ENCODE results near the gene ACYP2. TPM values are rescaled to one million over a fixed set of nuclear protein-coding genes. Genes with fewer than 3 reads are reported as not detected.

Gene ACYP2
- total RNA-seq, 1 donor from 2014 or later, result 5.9 TPM

DNA sequence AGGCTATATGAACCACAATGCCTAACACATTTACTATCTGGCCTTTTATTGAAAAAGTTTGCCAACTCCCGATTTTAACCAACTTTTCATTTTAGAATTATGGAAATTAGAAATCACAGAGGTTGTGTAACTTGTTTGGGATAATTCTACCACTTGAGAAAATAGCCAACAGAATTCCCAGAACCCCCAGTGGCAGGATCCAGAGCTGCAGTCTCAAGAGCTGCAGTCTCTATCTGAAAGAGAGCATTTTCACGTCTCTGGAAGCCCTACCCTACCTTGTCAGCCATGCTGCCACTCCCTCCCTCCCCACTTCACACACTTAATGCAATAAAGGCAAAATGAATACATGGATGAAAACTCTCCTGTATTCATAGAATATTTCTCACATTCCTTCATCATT lies 164.0 kb downstream of the ACYP2 start:
- no peak overlapping the region for H3K27ac Mint-ChIP-seq (ENCODE audit: unreplicated experiment)
- H3K4me3 Mint-ChIP-seq, result no peak overlapping the region
- H3K4me1 Mint-ChIP-seq, result no peaks in the 10 kb centered on the region
- H3K36me3 Mint-ChIP-seq (ENCODE audit: low read depth), result no peaks in the 10 kb centered on the region
- no peak for DNase-seq (ENCODE audit: low read depth, low spot score)
- H3K9me3 Mint-ChIP-seq, result peaks cover 3% of the 10 kb centered on the region
- no peaks in the 10 kb centered on the region for H3K27me3 Mint-ChIP-seq (ENCODE audit: low read depth)
- TF ChIP-seq, protein P1, sequence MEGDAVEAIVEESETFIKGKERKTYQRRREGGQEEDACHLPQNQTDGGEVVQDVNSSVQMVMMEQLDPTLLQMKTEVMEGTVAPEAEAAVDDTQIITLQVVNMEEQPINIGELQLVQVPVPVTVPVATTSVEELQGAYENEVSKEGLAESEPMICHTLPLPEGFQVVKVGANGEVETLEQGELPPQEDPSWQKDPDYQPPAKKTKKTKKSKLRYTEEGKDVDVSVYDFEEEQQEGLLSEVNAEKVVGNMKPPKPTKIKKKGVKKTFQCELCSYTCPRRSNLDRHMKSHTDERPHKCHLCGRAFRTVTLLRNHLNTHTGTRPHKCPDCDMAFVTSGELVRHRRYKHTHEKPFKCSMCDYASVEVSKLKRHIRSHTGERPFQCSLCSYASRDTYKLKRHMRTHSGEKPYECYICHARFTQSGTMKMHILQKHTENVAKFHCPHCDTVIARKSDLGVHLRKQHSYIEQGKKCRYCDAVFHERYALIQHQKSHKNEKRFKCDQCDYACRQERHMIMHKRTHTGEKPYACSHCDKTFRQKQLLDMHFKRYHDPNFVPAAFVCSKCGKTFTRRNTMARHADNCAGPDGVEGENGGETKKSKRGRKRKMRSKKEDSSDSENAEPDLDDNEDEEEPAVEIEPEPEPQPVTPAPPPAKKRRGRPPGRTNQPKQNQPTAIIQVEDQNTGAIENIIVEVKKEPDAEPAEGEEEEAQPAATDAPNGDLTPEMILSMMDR (conservative IDR thresholded peaks at IDR 0.05), result peak; percentile 34

DNA sequence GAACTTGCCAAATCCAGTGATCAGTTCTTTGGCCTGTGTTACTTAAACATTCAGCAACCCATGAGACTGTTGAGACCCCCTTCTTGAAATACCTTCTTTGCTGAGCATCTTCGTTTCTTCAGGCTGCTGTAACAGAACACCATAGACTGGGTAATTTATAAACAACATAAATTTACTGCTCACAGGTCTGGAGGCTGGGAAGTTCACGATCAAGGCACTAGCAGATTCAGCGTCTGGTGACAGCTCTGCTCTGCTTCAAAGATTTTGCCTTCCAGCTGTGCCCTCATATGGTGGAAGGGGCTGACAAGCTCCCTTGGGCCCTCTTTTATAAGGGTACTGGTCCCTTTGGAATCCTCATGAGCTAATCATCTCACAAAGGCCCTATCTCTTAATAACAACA lies 169.4 kb downstream of the ACYP2 start:
- peaks cover 2% of the 10 kb centered on the region for H3K9me3 Mint-ChIP-seq
- H3K27me3 Mint-ChIP-seq (ENCODE audit: low read depth), result peaks cover 8% of the 10 kb centered on the region
- H3K4me1 Mint-ChIP-seq, result no peaks in the 10 kb centered on the region
- no peak overlapping the region for H3K4me3 Mint-ChIP-seq
- no peaks in the 10 kb centered on the region for H3K36me3 Mint-ChIP-seq (ENCODE audit: low read depth)
- TF ChIP-seq, protein P1 (conservative IDR thresholded peaks at IDR 0.05), result no peak
- DNase-seq (ENCODE audit: low read depth, low spot score), result no peak
- no peak overlapping the region for H3K27ac Mint-ChIP-seq (ENCODE audit: unreplicated experiment)

DNA sequence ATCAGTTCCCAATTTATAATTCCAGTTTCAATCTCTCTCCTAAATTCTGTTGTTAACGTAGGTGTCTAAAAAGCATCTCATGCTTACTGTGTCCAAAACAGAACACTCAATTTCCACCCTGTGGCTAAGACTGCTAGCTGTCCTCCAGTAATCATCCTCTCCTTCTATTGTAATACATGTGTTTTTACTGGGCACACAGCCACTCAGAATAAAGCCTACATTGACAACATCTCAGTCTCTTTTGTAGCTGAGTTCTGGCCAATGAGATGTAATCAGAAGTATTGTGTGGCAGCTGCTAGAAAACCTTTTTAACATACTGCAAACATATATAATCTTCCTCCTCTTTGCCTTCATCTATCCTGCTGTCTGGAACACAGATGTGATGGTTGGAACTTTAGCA lies 170.0 kb downstream of the ACYP2 start:
- Mint-ChIP-seq H3K36me3 (ENCODE audit: low read depth) (no peaks in the 10 kb centered on the region), H3K9me3 (no peaks in the 10 kb centered on the region), H3K27ac (ENCODE audit: unreplicated experiment) (no peak overlapping the region), H3K27me3 (ENCODE audit: low read depth) (peaks cover 14% of the 10 kb centered on the region), H3K4me3 (no peak overlapping the region), H3K4me1 (no peaks in the 10 kb centered on the region)
- DNase-seq (ENCODE audit: low read depth, low spot score), result no peak
- TF ChIP-seq, protein P1 (conservative IDR thresholded peaks at IDR 0.05), result no peak

DNA sequence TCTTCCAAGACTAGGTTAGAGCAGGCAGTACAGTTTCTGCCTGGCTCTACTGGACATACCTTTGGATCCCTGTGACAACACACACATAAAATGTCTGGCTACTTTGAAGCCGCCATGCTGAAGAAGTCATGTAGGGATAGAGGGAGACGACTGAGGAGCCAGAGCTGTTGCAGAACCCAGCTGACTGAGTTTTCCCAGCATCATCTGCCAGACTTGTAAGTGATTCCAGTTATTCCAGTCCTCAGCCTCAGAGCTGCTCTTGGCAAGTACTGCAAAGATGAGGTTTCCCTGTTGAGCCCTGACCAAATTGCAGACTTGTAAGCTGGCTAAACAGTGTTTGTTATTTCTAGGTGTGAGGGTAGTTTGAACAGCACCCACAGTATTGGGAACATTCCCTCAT lies 172.1 kb downstream of the ACYP2 start:
- TF ChIP-seq, protein P1 (conservative IDR thresholded peaks at IDR 0.05), result no peak
- H3K27me3 Mint-ChIP-seq (ENCODE audit: low read depth), result peaks cover 24% of the 10 kb centered on the region
- H3K4me1 Mint-ChIP-seq, result no peaks in the 10 kb centered on the region
- no peak for DNase-seq (ENCODE audit: low read depth, low spot score)
- H3K27ac Mint-ChIP-seq (ENCODE audit: unreplicated experiment), result no peak overlapping the region
- H3K4me3 Mint-ChIP-seq, result no peak overlapping the region
- H3K36me3 Mint-ChIP-seq (ENCODE audit: low read depth), result no peaks in the 10 kb centered on the region
- H3K9me3 Mint-ChIP-seq, result no peaks in the 10 kb centered on the region

DNA sequence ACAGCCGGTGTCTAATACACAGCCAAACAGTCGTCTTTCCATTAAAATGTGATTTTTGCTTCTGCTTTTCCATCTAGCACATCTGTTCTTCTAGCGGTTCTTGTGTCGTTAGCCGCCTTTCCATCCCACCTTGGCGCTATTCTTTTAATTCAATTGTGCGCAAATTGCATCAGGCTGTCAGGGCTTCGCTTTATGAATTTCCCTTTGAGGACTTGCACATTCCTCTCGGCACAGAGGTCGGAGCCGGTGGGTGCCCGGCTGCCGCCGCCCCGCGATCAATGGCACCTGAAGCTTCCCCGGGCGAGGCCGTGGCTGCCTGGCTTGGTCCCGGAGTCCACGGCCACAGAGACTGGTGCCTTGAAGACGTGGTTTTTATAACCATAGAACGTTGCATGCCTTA lies 174.5 kb downstream of the ACYP2 start:
- peaks cover 24% of the 10 kb centered on the region for H3K27me3 Mint-ChIP-seq (ENCODE audit: low read depth)
- no peak for DNase-seq (ENCODE audit: low read depth, low spot score)
- TF ChIP-seq, protein P1 (conservative IDR thresholded peaks at IDR 0.05), result no peak
- H3K27ac Mint-ChIP-seq (ENCODE audit: unreplicated experiment), result no peak overlapping the region
- no peaks in the 10 kb centered on the region for H3K9me3 Mint-ChIP-seq
- H3K4me3 Mint-ChIP-seq, result no peak overlapping the region
- no peaks in the 10 kb centered on the region for H3K4me1 Mint-ChIP-seq
- no peaks in the 10 kb centered on the region for H3K36me3 Mint-ChIP-seq (ENCODE audit: low read depth)

Measured in neural crest cell (in vitro differentiated cells).